OCI-LY3 (cell line): ENCODE results near the gene RAB25.

Source experiments
- H2AFZ ChIP-seq: fragments of 200-600, 300-600 bp; shearing (Covaris generic); 2 replicates; pipeline ENCODE4 v1.6.0; 2014; ENCODE audit warnings: antibody characterized with exemption, low read depth, low read length
- H3K27ac ChIP-seq: fragments of 200-600, 300-600 bp; sonication (generic); 2 replicates; pipeline ENCODE4 v1.5.1; 2014; ENCODE audit warnings: mild to moderate bottlenecking, low read length, moderate library complexity, mixed read lengths
- H3K27me3 ChIP-seq: fragments of 200-600, 300-600 bp; sonication (generic); 2 replicates; pipeline ENCODE4 v1.6.1; 2014; ENCODE audit warnings: low read depth, low read length, mixed read lengths
- H3K36me3 ChIP-seq: fragments of 200-600, 300-600 bp; sonication (generic); replicated peaks from 2 replicates; pipeline ENCODE3; 2014; ENCODE audit warnings: low read depth, low read length, mixed read lengths
- H3K4me1 ChIP-seq: fragments of 300-600, 200-600 bp; sonication (generic); 2 replicates; pipeline ENCODE4 v1.6.1; 2014; ENCODE audit warnings: low read length, mixed read lengths
- H3K4me2 ChIP-seq: fragments of 200-600, 300-600 bp; sonication (generic); 2 replicates; pipeline ENCODE4 v1.6.1; 2014; ENCODE audit warnings: low read length, mixed read lengths
- H3K4me3 ChIP-seq: fragments of 300-600, 200-600 bp; sonication (generic); 2 replicates; pipeline ENCODE4 v1.5.1; 2014; ENCODE audit warnings: antibody characterized with exemption, mild to moderate bottlenecking, low read length, moderate library complexity
- H3K79me2 ChIP-seq: fragments of 300-600, 200-600 bp; shearing (Covaris generic); 2 replicates; pipeline ENCODE4 v1.6.1; 2014; ENCODE audit warnings: mild to moderate bottlenecking, low read length, mixed read lengths
- H3K9ac ChIP-seq: fragments of 300-600, 200-600 bp; shearing (Covaris generic); 2 replicates; pipeline ENCODE4 v1.6.0; 2014; ENCODE audit warnings: mild to moderate bottlenecking, low read length, moderate library complexity
- H3K9me3 ChIP-seq: fragments of 200-600, 300-600 bp; shearing (Covaris generic); 2 replicates; pipeline ENCODE4 v1.6.1; 2014; ENCODE audit warnings: low read length, mixed read lengths; ENCODE audit not compliant: insufficient read depth
- H4K20me1 ChIP-seq: fragments of 200-600, 300-600 bp; sonication (generic); 2 replicates; pipeline ENCODE4 v1.6.1; 2016; ENCODE audit warnings: low read length, mixed read lengths; ENCODE audit not compliant: insufficient read depth
- CTCF ChIP-seq: fragments of 200-600, 300-600 bp; sonication (generic); IDR thresholded peaks from 2 replicates; pipeline ENCODE4 v1.5.1; 2014; ENCODE audit warnings: antibody characterized with exemption, low read length, low read depth
- EZH2phosphoT487 ChIP-seq: fragments of 200-600 bp; shearing (Covaris generic); IDR thresholded peaks from 2 replicates; pipeline ENCODE4 v1.6.1; 2018; ENCODE audit warnings: antibody characterized with exemption, mixed run types, low read depth

RAB25 gene

DNA sequence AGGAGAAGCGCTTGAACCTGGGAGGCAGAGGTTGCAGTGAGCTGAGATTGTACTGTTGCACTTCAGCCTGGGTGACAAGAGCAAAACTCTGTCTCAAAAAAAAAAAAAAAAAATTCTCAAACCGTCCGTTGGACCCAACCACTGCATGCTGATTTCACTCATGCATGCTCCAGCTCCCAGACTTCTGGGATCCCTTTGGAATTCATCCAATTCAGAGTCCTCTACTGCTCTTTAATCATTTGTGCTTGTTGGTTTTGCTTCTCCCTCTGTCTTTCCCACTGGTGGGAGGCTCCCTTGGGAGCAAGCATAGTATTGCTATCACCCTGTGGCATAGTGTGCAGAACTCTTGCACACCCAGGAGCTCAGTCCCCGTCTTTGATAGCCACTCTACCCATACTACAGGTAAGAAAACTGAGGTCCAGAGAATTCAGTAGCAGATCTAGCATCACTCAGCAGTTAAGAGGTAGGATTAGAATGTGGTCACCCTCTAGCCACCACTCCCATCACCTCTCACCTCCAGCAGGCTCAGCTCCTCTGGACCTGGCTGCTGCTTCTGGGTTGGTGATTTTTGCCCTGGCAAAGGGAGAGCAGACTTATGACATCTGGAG lies 50.5 kb downstream of the RAB25 start:
- Histone ChIP-seq H3K4me3 (no peak overlapping the region), H3K36me3 (no peaks in the 10 kb centered on the region), H2AFZ (no peak overlapping the region), H3K4me1 (peaks cover 5% of the 10 kb centered on the region), H3K9ac (no peak overlapping the region), H3K27me3 (peaks cover 44% of the 10 kb centered on the region), H4K20me1 (no peaks in the 10 kb centered on the region), H3K79me2 (no peaks in the 10 kb centered on the region), H3K27ac (no peak overlapping the region), H3K4me2 (no peak overlapping the region), H3K9me3 (no peaks in the 10 kb centered on the region)
- TF ChIP-seq CTCF (no peak), EZH2phosphoT487 (no peak)

GRCh38 chr1:156112276-156113137 lies 51.5 kb downstream of the RAB25 start:
- H4K20me1 ChIP-seq, result no peaks in the 10 kb centered on the region
- no peak overlapping the region for H3K4me3 ChIP-seq
- no peak overlapping the region for H2AFZ ChIP-seq
- TF ChIP-seq CTCF (no peak), EZH2phosphoT487 (no peak)
- H3K27ac ChIP-seq, result no peak overlapping the region
- no peaks in the 10 kb centered on the region for H3K9me3 ChIP-seq
- no peaks in the 10 kb centered on the region for H3K36me3 ChIP-seq
- no peaks in the 10 kb centered on the region for H3K4me1 ChIP-seq
- H3K27me3 ChIP-seq, result peaks cover 44% of the 10 kb centered on the region
- no peak overlapping the region for H3K9ac ChIP-seq
- no peaks in the 10 kb centered on the region for H3K79me2 ChIP-seq
- no peak overlapping the region for H3K4me2 ChIP-seq

DNA sequence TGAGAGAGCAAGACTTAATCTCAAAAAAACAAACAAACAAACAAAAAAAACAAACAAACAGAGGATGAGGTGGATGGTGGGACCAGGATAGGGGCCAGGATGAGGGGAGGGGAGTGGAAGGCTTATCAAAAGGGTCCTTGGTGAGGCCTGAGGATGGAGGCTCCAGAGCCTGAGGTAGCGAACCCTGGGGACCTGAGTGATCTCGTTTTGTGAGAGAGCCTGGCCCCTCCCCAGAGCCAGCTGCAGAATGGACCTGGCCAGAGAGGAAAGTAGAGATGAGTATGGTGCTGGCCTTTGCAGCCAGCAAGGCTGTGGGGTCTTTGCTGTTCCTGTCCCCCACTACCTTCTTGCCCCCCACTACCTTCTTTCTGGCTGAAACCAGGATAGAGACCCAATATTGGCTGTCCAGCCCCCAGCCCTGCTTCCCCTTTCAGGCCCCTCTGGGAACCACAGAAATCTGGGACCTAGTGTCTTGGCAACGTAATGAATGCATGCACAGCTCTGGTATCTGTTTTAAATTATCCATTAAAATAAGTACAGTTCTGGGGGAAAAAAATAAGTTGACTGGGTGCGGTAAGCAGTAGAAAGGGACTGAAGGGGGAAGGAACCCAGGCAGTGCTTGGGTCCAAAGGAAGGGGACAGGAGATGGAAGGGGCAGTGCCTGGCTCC lies 52.5 kb downstream of the RAB25 start:
- Histone ChIP-seq H3K9ac (no peak overlapping the region), H3K4me2 (no peak overlapping the region), H3K4me3 (no peak overlapping the region), H3K27me3 (peaks cover 45% of the 10 kb centered on the region), H3K9me3 (no peaks in the 10 kb centered on the region), H4K20me1 (no peaks in the 10 kb centered on the region), H3K36me3 (no peaks in the 10 kb centered on the region), H3K27ac (no peak overlapping the region), H3K79me2 (no peaks in the 10 kb centered on the region), H3K4me1 (no peaks in the 10 kb centered on the region), H2AFZ (no peak overlapping the region)
- TF ChIP-seq EZH2phosphoT487 (no peak), CTCF (no peak)
